ENCODE results near the gene HYAL3. TPM values are rescaled to one million over a fixed set of nuclear protein-coding genes. Genes with fewer than 3 reads are reported as not detected.
A peak's percentile ranks its signal among the peaks of the same experiment; 100 is the strongest.

Gene HYAL3
- total and polyA plus RNA-seq, 8 donors = 1.3 to 7.9 (median 4.4) TPM; not detected in 2

DNA sequence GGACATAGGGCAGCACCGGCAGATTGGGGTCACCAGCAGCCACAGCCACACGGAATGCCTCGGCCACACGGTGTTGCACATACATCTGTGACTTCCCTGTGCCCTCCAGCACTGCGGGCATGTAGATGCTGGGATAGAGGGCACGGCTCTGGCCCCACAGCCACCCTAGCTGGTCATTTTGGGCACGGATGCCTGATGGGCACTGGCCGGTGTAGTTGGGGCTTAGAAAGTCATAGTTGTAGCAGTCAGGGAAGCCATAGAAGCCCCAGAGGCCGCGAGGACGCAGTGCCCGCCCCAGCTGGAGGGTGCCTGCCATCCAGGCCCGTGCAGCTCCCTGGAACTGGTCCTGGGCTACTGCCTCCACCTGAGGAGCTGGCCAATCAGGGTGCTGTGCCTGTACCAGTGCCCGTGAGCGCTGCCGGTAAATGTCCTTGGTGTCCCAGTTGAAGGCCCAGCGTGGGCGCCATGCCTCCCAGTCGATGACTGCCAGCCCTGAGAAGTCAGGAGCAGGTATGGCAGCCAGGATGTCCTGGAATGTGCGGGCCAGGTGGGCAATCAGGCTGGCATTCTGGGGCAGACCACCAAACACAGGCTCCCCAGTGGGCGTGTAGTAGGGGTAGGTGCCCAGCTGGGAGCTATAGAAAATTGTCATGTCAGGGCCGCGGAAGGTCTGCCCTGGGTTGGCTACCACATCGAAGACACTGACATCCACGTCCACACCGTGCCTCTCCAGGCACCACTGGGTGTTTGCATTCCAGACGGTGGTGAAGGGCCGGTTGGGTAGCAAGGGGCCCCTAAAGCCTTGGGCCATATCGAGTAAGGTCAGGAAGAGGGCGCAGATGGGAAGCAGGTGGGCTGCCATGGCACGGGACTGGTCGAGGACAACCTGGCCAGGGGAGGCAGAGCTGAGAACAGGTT lies 3.1 kb upstream of the HYAL3 start:
- H3K36me3 ChIP-seq = peaks cover 0 to 2% (median 0%) of the 10 kb centered on the region in 4 donors
- H3K9me3 ChIP-seq = no peaks in the 10 kb centered on the region
- no peaks in the 10 kb centered on the region for H3K27me3 ChIP-seq
- 79 to 88% (median 86%) methylated on average over 23 to 32 of the region's 32 CpGs for WGBS, 5 donors
- H3K4me3 ChIP-seq = peak overlapping the region; percentile 19 to 36 (median 27)
- H3K27ac ChIP-seq = peak overlapping the region; percentile 64 to 96 (median 85)
- peak in 1 of 2 donors; percentile 13 for DNase-seq
- intact Hi-C loops (cut with DNase I; ENCODE audit: low total_unique reads) = no loop called here
- peaks cover 37 to 61% (median 56%) of the 10 kb centered on the region in 4 donors for H3K4me1 ChIP-seq
- TF ChIP-seq POLR2AphosphoS5 (IDR thresholded peaks at IDR 0.05) (no peak), EP300 (IDR thresholded peaks at IDR 0.05) (no peak), POLR2A (IDR thresholded peaks at IDR 0.05) (no peak)
- TF ChIP-seq, protein P1, sequence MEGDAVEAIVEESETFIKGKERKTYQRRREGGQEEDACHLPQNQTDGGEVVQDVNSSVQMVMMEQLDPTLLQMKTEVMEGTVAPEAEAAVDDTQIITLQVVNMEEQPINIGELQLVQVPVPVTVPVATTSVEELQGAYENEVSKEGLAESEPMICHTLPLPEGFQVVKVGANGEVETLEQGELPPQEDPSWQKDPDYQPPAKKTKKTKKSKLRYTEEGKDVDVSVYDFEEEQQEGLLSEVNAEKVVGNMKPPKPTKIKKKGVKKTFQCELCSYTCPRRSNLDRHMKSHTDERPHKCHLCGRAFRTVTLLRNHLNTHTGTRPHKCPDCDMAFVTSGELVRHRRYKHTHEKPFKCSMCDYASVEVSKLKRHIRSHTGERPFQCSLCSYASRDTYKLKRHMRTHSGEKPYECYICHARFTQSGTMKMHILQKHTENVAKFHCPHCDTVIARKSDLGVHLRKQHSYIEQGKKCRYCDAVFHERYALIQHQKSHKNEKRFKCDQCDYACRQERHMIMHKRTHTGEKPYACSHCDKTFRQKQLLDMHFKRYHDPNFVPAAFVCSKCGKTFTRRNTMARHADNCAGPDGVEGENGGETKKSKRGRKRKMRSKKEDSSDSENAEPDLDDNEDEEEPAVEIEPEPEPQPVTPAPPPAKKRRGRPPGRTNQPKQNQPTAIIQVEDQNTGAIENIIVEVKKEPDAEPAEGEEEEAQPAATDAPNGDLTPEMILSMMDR (IDR thresholded peaks at IDR 0.05) = no peak

DNA sequence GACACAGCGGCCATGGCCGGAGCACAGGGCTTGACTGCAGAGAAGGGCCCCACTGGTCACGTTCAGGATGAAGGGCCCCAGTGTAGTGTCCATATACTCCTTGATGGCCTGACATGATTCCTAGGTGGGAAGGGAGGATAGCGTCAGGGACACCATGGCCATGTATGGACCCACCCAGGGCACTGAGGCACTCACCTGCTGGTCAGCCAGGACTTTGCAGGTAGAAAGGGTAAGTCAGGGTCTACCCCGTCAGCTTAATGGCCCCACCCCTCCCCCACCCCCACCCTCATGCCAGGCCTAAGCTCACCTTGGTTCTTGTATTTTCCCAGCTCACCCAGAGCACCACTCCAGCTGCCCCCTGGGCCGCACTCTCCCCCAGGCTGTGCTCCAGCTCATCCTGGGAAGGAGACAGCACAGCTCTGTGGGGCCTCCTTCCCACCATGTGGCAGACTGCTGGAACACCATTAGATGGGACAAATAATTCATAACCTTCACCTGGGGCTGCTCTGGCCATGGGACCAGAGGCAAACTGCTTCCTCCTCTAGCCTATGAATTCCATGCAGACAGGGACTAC lies 1.6 kb upstream of the HYAL3 start:
- Histone ChIP-seq H3K4me1 (peaks cover 37 to 68% (median 59%) of the 10 kb centered on the region in 4 donors), H3K36me3 (peaks cover 7 to 15% (median 8%) of the 10 kb centered on the region in 4 donors), H3K4me3 (peak overlapping the region in 2 of 4 donors; percentile 5 to 67), H3K27me3 (no peaks in the 10 kb centered on the region), H3K27ac (peak overlapping the region; percentile 71 to 96 (median 95)), H3K9me3 (no peaks in the 10 kb centered on the region)
- intact Hi-C loops (cut with DNase I; ENCODE audit: low total_unique reads) = no loop called here
- TF ChIP-seq POLR2A (IDR thresholded peaks at IDR 0.05) (no peak), EP300 (IDR thresholded peaks at IDR 0.05) (no peak), POLR2AphosphoS5 (IDR thresholded peaks at IDR 0.05) (no peak)
- TF ChIP-seq, protein P1 (IDR thresholded peaks at IDR 0.05) = no peak
- peak in 1 of 2 donors; percentile 26 for DNase-seq
- 82 to 100% (median 93%) methylated on average over 5 to 6 of the region's 6 CpGs for WGBS, 5 donors

DNA sequence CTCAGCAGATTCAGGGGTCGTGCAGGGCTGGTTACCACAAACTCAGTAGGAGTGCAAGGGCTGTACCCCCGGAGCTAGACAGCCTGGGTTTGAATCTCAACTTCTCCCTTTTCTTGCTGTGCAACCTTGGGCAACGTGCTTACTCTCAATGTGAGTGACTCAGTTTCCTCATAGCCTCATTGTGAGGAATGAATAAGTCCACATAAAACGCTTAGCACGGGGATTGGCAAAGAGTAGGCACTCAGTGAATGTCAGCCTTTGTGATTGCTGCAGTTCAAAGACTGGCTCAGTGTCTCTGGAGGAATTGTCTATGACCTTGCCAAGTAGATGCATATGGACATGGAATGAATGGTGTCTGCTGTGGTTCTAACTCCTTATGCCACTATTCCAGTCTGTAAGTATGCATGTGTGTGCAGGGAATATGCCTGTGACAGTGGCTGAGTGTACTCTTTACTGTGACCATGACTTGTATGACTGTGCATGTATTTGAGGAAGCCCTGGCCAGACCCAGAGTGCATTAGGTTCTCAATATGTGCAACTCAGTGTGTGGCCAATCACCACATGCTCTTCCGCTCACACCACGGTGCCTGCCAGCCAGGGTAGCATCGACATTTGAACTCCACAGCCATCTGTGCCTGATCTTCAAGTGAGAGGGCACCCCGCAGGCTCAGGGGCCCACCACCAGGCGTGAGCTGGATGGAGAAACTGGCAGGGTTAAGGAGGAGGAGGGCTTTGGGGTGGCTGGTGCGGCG lies 900 bp upstream of the HYAL3 start:
- peak overlapping the region; percentile 47 to 72 (median 68) for H3K4me3 ChIP-seq
- TF ChIP-seq POLR2A (IDR thresholded peaks at IDR 0.05) (peak in 1 of 4 donors; percentile 3), POLR2AphosphoS5 (IDR thresholded peaks at IDR 0.05) (no peak)
- peaks cover 37 to 68% (median 59%) of the 10 kb centered on the region in 4 donors for H3K4me1 ChIP-seq
- peaks cover 7 to 15% (median 8%) of the 10 kb centered on the region in 4 donors for H3K36me3 ChIP-seq
- no peaks in the 10 kb centered on the region for H3K27me3 ChIP-seq
- intact Hi-C loops (cut with DNase I; ENCODE audit: low total_unique reads) = no loop called here
- peak in 1 of 2 donors; percentile 61 for DNase-seq
- 48 to 52% (median 51%) methylated on average over 12 of the region's 12 CpGs for WGBS, 5 donors
- peak overlapping the region; percentile 71 to 96 (median 95) for H3K27ac ChIP-seq
- no peaks in the 10 kb centered on the region for H3K9me3 ChIP-seq

DNA sequence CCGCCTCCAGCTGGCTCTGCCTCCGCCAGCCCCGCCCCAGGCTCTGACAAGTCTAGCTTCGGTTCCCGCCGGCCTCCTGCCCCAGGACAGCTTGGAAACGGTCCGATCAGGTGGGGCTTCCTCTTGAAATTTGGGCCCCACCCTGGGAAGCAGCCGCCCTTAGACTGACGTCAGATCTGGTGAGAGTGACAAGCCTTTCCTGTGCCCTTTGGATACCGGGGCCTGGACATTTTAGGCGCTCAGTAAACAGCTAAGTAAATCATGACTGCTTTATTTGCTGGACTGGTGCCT lies 378 bp upstream of the HYAL3 start:
- peaks cover 7 to 15% (median 8%) of the 10 kb centered on the region in 4 donors for H3K36me3 ChIP-seq
- H3K27me3 ChIP-seq = no peaks in the 10 kb centered on the region
- peaks cover 37 to 68% (median 59%) of the 10 kb centered on the region in 4 donors for H3K4me1 ChIP-seq
- 0 to 2% (median 1%) methylated on average over 7 to 12 of the region's 12 CpGs for WGBS, 5 donors
- intact Hi-C loops (cut with DNase I; ENCODE audit: low total_unique reads) = no loop called here
- peak overlapping the region; percentile 47 to 72 (median 68) for H3K4me3 ChIP-seq
- peak in 2 of 3 donors; percentile 2 to 30 for TF ChIP-seq POLR2AphosphoS5 (IDR thresholded peaks at IDR 0.05)
- TF ChIP-seq, protein P1 (IDR thresholded peaks at IDR 0.05) = no peak
- H3K9me3 ChIP-seq = no peaks in the 10 kb centered on the region
- peak overlapping the region; percentile 71 to 96 (median 95) for H3K27ac ChIP-seq
- no peak for DNase-seq
